Activated naive CD8-positive, alpha-beta T cell treated with anti-CD3 and anti-CD28 coated beads, Interleukin-2, amount 50 U/mL, for 24 hours (primary cell): ENCODE results near the gene MAPK12.
"Not testable (repeated sequence)": the region's sequence is repeated elsewhere in the genome, so short reads cannot be mapped to it uniquely, and the experiment has no call there.

ENCODE experiments used
- ATAC-seq: fragments of 150-1000 bp; cut with Tn5 transposase; one replicate; pipeline ENCODE4 v1.10.0; 2021
- DNase-seq: peaks from one replicate; pipeline ENCODE4 v3.0.0; 2021
- H3K27ac Mint-ChIP-seq: one replicate; pipeline ENCODE4 v1.8.0; 2021; ENCODE audit warnings: mild to moderate bottlenecking, mixed read lengths
- H3K27me3 Mint-ChIP-seq: one replicate; pipeline ENCODE4 v1.8.0; 2021; ENCODE audit warnings: mixed read lengths
- H3K36me3 Mint-ChIP-seq: one replicate; pipeline ENCODE4 v1.8.0; 2021; ENCODE audit warnings: low read depth, mixed read lengths
- H3K4me1 Mint-ChIP-seq: one replicate; pipeline ENCODE4 v1.8.0; 2021; ENCODE audit warnings: mixed read lengths
- H3K4me3 Mint-ChIP-seq: one replicate; pipeline ENCODE4 v1.8.0; 2021; ENCODE audit warnings: mild to moderate bottlenecking, moderate library complexity, mixed read lengths
- H3K9me3 Mint-ChIP-seq: one replicate; pipeline ENCODE4 v1.8.0; 2021; ENCODE audit warnings: mixed read lengths

Gene MAPK12

GRCh38 chr22:50280022-50280707 lies 18.7 kb upstream of the MAPK12 start:
- ATAC-seq, result no peak
- DNase-seq, result no peak
- Mint-ChIP-seq H3K4me3 (no peak overlapping the region), H3K4me1 (no peaks in the 10 kb centered on the region), H3K27me3 (no peaks in the 10 kb centered on the region), H3K27ac (no peak overlapping the region), H3K36me3 (no peaks in the 10 kb centered on the region), H3K9me3 (no peaks in the 10 kb centered on the region)

- Mint-ChIP-seq H3K4me3 (no peak overlapping the region), H3K36me3 (no peaks in the 10 kb centered on the region), H3K9me3 (no peaks in the 10 kb centered on the region), H3K27ac (no peak overlapping the region), H3K4me1 (no peaks in the 10 kb centered on the region), H3K27me3 (no peaks in the 10 kb centered on the region)
- DNase-seq (no peak), ATAC-seq (no peak)
Measured at GRCh38 chr22:50278956-50279619, 17.6 kb upstream of the MAPK12 start.

- H3K9me3 Mint-ChIP-seq, result no peaks in the 10 kb centered on the region
- H3K27me3 Mint-ChIP-seq, result no peaks in the 10 kb centered on the region
- no peaks in the 10 kb centered on the region for H3K36me3 Mint-ChIP-seq
- no peak for DNase-seq
- H3K27ac Mint-ChIP-seq, result no peak overlapping the region
- no peak overlapping the region for H3K4me3 Mint-ChIP-seq
- no peak for ATAC-seq
- no peaks in the 10 kb centered on the region for H3K4me1 Mint-ChIP-seq
Measured at GRCh38 chr22:50278461-50278860, 17.0 kb upstream of the MAPK12 start.

- no peak overlapping the region for H3K27ac Mint-ChIP-seq
- H3K4me3 Mint-ChIP-seq, result no peak overlapping the region
- ATAC-seq (no peak), DNase-seq (no peak)
- H3K36me3 Mint-ChIP-seq, result no peaks in the 10 kb centered on the region
- H3K27me3 Mint-ChIP-seq, result no peaks in the 10 kb centered on the region
- no peaks in the 10 kb centered on the region for H3K4me1 Mint-ChIP-seq
- no peaks in the 10 kb centered on the region for H3K9me3 Mint-ChIP-seq
Measured at GRCh38 chr22:50277761-50278160, 16.3 kb upstream of the MAPK12 start.

- H3K4me1 Mint-ChIP-seq, result peaks cover 1% of the 10 kb centered on the region
- no peak overlapping the region for H3K4me3 Mint-ChIP-seq
- ATAC-seq, result peak; percentile 68
- no peak overlapping the region for H3K27ac Mint-ChIP-seq
- DNase-seq, result peak; percentile 63
- H3K9me3 Mint-ChIP-seq, result no peaks in the 10 kb centered on the region
- H3K27me3 Mint-ChIP-seq, result peaks cover 3% of the 10 kb centered on the region
- no peaks in the 10 kb centered on the region for H3K36me3 Mint-ChIP-seq
Measured at GRCh38 chr22:50276143-50276542, 14.7 kb upstream of the MAPK12 start.

DNA sequence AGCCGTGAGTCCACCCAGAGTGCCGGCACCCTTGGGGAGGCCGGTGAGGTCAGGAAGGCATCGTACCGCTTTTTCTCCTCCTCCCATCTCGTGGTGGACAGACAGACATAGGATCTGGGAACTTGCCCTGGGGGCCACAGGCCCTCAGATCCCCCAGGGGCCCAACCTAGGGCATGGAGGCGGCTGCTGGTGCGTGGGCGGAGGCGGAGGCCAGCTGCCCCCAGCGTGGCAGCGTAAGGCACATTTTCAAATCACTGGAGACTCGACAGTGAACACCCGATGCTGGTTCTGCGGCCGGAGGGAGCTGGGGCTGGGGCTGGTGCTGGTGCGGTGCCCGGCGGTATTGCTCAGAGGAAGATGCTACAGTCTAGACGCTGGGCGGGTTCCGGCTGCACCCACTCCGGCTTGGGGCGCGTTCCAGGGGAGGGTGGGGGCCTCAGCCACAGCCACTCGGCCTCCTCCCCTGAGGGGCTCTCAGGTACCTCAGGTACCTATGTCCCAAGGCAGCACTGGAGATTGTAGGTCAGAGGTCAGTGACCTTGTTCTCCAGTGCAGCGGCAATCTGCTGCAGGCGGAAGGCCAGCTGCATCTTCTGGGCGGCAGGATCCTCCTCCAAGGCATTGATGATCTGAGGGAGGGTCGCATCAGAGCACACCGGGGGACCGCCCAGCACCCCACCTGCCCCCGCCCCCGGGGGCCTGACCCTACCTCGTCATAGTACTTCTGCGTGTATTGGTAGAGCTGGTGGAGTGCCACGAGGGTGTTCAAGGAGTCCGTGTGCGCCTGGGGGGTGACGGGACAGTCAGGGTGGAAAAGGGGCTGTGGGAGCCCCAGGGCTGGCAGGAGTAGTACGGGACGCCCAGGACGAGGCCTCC lies 13.9 kb upstream of the MAPK12 start:
- ATAC-seq (no peak), DNase-seq (no peak)
- no peaks in the 10 kb centered on the region for H3K9me3 Mint-ChIP-seq
- H3K4me1 Mint-ChIP-seq, result peaks cover 6% of the 10 kb centered on the region
- H3K27ac Mint-ChIP-seq, result no peak overlapping the region
- H3K4me3 Mint-ChIP-seq, result no peak overlapping the region
- peaks cover 5% of the 10 kb centered on the region for H3K27me3 Mint-ChIP-seq
- H3K36me3 Mint-ChIP-seq, result no peaks in the 10 kb centered on the region

DNA sequence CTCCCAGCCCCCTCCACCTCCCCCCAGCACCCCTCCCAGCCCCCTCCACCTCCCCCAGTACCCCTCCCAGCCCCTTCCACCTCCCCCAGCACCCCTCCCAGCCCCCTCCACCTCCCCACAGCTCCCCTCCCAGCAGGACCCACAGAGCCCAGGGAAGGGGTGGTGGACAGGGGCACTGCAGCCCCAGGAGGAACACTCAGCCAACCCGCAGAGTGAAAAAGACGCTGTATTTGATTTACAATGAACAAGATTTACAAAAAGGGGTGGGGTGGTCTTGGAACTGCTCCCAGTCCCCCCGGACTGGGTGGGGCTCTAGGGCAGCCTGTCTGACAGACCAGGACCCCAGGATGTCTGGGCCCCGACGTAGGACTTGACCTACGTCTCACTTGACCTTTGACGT lies 13.3 kb upstream of the MAPK12 start:
- Mint-ChIP-seq H3K36me3 (no peaks in the 10 kb centered on the region), H3K27me3 (peaks cover 5% of the 10 kb centered on the region), H3K4me3 (no peak overlapping the region), H3K27ac (no peak overlapping the region), H3K9me3 (no peaks in the 10 kb centered on the region), H3K4me1 (peaks cover 6% of the 10 kb centered on the region)
- ATAC-seq (no peak), DNase-seq (no peak)

- no peak overlapping the region for H3K4me3 Mint-ChIP-seq
- no peak overlapping the region for H3K27ac Mint-ChIP-seq
- DNase-seq (peak; percentile 45), ATAC-seq (no peak)
- H3K36me3 Mint-ChIP-seq, result no peaks in the 10 kb centered on the region
- H3K27me3 Mint-ChIP-seq, result peaks cover 5% of the 10 kb centered on the region
- peaks cover 6% of the 10 kb centered on the region for H3K4me1 Mint-ChIP-seq
- H3K9me3 Mint-ChIP-seq, result no peaks in the 10 kb centered on the region
Measured at GRCh38 chr22:50274311-50274710, 12.8 kb upstream of the MAPK12 start.

GRCh38 chr22:50273781-50274180 lies 12.3 kb upstream of the MAPK12 start:
- not testable (repeated sequence) for H3K36me3 Mint-ChIP-seq

DNA sequence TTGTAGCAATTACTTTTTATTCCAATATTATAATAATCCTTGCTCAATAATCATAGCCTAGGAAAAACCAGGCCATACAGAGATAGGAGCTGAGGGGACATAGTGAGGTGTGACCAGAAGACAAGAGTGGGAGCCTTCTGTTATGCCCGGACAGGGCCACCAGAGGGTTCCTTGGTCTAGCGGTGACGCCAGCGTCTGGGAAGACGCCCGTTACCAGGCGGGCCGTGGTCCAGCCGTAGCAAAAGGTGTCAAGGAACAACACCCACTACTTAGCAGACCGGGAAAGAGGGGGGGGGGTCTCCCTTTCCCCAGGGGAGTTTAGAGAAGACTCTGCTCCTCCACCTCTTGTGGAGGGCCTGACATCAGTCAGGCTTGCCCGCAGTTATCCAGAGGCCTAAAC lies 11.9 kb upstream of the MAPK12 start:
- H3K27me3 Mint-ChIP-seq, H3K4me1 Mint-ChIP-seq, H3K4me3 Mint-ChIP-seq, H3K36me3 Mint-ChIP-seq, DNase-seq, ATAC-seq, H3K27ac Mint-ChIP-seq, H3K9me3 Mint-ChIP-seq: not testable (repeated sequence)

More at GRCh38 chr22:50273781-50274180, 12.3 kb upstream of the MAPK12 start:
- DNase-seq, H3K27ac Mint-ChIP-seq, H3K4me1 Mint-ChIP-seq, H3K27me3 Mint-ChIP-seq, H3K4me3 Mint-ChIP-seq, ATAC-seq, H3K9me3 Mint-ChIP-seq: not testable (repeated sequence)

DNA sequence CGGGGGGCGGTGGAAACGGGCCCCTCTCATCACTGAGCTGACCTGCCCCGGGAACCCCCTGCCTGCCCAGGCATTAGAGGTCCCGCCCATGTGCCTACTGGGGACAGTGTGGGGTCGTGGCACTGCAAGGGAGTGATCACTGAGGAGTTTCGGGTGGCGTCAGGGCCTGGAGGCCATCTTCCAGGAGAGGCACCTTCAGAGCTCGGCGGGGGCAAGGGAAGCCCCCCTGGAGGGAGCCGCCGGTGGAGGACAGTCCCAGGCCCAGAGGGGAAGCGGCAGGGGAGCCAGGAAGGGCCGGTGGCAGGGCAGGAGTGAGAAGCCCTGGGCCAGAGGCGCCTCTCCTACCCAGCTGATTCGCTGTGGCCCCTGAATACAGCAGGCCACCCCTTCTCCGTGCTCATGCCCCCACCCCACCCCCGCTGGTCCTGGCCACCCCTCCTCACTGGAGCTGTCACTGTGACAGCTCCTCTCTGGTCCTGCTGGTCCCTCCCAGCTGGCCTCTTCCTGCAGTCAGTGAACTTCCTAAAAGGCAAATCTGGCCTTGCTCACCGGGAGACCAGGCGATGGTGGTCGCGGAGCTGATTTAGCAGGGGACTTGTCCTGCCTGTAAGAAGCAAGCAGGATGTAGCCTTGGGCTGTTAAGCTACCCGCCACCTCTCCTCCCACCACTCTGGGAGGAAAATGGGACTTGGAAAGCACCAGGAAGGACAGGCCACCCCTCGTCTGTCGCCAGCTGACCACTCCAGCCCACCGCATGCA lies 10.7 kb upstream of the MAPK12 start:
- H3K27ac Mint-ChIP-seq, result no peak overlapping the region
- peaks cover 10% of the 10 kb centered on the region for H3K4me1 Mint-ChIP-seq
- H3K9me3 Mint-ChIP-seq, result no peaks in the 10 kb centered on the region
- peaks cover 5% of the 10 kb centered on the region for H3K27me3 Mint-ChIP-seq
- ATAC-seq (no peak), DNase-seq (no peak)
- no peaks in the 10 kb centered on the region for H3K36me3 Mint-ChIP-seq
- H3K4me3 Mint-ChIP-seq, result no peak overlapping the region

GRCh38 chr22:50271519-50271970 lies 10.1 kb upstream of the MAPK12 start:
- ATAC-seq, result peak; percentile 12
- peaks cover 5% of the 10 kb centered on the region for H3K27me3 Mint-ChIP-seq
- H3K4me3 Mint-ChIP-seq, result peak overlapping the region; percentile 34

DNA sequence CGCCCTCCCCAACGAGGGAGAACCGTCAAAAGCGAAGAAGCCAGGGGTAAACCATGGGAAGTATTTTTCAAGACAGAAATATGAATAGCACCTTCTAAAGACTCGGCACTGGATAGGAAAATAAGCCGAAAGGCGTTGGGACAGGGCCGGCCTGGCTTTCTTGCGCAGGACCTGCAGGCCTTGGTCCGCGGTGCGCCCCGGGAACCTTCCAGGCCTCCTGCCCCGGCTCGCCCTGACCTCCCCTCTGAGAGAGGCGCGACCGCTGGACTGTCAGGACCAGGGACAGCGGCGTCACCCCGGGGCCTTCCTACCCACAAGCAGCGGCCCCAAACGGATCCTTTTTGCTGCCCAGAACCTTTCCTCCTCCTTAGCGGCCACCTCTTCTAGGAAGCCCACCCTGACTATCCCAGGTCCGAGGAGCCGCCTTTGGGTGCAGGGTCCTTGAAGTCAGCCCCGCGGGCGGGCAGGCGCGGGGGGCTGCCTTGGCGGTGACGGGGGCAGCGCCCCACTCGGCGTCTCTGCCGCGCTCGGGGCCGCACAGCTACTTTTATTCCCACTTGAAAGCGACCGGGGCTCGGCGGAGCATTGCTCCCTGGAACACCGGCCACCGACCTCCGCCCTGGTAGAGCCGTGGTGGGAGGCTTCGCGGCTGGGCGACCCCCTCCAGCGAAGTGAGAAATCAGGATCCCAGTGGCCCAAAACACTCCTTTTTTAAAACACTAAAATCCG lies 9.3 kb upstream of the MAPK12 start:
- no peak overlapping the region for H3K27ac Mint-ChIP-seq
- peaks cover 5% of the 10 kb centered on the region for H3K27me3 Mint-ChIP-seq
- H3K4me3 Mint-ChIP-seq, result peak overlapping the region; percentile 66
- DNase-seq (peak; percentile 74), ATAC-seq (peak; percentile 44)
- no peaks in the 10 kb centered on the region for H3K9me3 Mint-ChIP-seq
- no peaks in the 10 kb centered on the region for H3K36me3 Mint-ChIP-seq
- H3K4me1 Mint-ChIP-seq, result peaks cover 10% of the 10 kb centered on the region

More at GRCh38 chr22:50271519-50271970, 10.1 kb upstream of the MAPK12 start:
- H3K27ac Mint-ChIP-seq, result no peak overlapping the region
- H3K4me1 Mint-ChIP-seq, result peaks cover 10% of the 10 kb centered on the region
- H3K9me3 Mint-ChIP-seq, result no peaks in the 10 kb centered on the region
- peak; percentile 73 for DNase-seq
- no peaks in the 10 kb centered on the region for H3K36me3 Mint-ChIP-seq
